ENCODE results near the gene TEP1. TPM values are rescaled to one million over a fixed set of nuclear protein-coding genes. Genes with fewer than 3 reads are reported as not detected.
"Not testable (repeated sequence)": the region's sequence is repeated elsewhere in the genome, so short reads cannot be mapped to it uniquely, and the experiment has no call there.

The TEP1 gene
- total RNA-seq, 1 experiment from 2014 or later = 18.8 TPM

DNA sequence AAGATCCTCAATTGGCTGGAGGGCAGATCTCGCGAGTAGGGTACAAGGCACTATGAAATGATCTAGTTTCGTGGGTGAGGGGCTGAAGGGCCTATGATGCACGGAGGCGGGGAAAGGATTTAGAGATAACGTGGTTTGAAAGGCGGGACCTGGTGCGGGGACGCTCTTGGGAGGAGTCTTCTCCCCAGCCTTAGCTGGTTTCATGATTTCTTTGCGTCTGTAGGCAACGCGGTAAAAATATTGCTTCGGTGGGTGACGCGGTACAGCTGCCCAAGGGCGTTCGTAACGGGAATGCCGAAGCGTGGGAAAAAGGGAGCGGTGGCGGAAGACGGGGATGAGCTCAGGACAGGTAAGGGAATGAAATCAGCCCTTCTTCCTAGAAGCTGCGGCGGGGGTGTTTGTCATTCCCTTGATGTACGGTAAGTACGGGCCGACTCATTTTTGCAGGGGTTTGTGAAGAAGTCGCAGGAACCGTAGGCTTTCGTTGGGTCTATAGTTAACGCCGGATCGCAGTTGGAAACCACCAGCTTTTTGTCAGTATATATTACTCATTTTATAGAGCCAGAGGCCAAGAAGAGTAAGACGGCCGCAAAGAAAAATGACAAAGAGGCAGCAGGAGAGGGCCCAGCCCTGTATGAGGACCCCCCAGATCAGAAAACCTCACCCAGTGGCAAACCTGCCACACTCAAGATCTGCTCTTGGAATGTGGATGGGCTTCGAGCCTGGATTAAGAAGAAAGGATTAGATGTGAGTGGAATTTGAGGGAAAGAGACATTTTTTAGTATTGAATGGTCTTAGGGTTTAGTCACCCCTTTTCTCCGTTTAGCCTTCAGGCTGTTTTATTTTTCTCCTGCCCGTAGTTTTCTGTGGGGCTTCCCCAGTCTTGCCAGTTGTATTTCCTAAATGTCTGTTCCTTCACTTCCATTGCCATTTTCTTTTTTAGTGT lies 42.3 kb upstream of the TEP1 start:
- intact Hi-C loops (cut with micrococcal nuclease; ENCODE audit: unreplicated experiment) = loop anchor here (1.0 to 5.0 kb wide), 5 partner anchors 37 to 1057 kb away; partner anchors contain the start of genes CCNB1IP1, METTL3 and PARP2
- DNase-seq = peak in 1 of 2 experiments; percentile 83
- Mint-ChIP-seq H3K4me1 (ENCODE audit: low read depth, unreplicated experiment) (peaks cover 7% of the 10 kb centered on the region), H3K27me3 (ENCODE audit: insufficient read depth, unreplicated experiment) (no peaks in the 10 kb centered on the region), H3K4me3 (ENCODE audit: unreplicated experiment) (no peak overlapping the region), H3K36me3 (ENCODE audit: insufficient read depth, unreplicated experiment) (peaks cover 37% of the 10 kb centered on the region), H3K9me3 (ENCODE audit: unreplicated experiment) (no peaks in the 10 kb centered on the region), H3K27ac (ENCODE audit: unreplicated experiment) (no peak overlapping the region)
- no peaks in the 10 kb centered on the region for H3K9me3 ChIP-seq
- TF ChIP-seq, protein P1, sequence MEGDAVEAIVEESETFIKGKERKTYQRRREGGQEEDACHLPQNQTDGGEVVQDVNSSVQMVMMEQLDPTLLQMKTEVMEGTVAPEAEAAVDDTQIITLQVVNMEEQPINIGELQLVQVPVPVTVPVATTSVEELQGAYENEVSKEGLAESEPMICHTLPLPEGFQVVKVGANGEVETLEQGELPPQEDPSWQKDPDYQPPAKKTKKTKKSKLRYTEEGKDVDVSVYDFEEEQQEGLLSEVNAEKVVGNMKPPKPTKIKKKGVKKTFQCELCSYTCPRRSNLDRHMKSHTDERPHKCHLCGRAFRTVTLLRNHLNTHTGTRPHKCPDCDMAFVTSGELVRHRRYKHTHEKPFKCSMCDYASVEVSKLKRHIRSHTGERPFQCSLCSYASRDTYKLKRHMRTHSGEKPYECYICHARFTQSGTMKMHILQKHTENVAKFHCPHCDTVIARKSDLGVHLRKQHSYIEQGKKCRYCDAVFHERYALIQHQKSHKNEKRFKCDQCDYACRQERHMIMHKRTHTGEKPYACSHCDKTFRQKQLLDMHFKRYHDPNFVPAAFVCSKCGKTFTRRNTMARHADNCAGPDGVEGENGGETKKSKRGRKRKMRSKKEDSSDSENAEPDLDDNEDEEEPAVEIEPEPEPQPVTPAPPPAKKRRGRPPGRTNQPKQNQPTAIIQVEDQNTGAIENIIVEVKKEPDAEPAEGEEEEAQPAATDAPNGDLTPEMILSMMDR (IDR thresholded peaks at IDR 0.05; ENCODE audit: insufficient read depth in 1 of 2, low read depth in 1 of 2, low read length in 1 of 2, severe bottlenecking in 1 of 2, unreplicated experiment in 1 of 2) = no peak
- H3K36me3 ChIP-seq (ENCODE audit: control insufficient read depth, insufficient read depth, low read length) = peaks cover 7% of the 10 kb centered on the region; the same call in 1 of the 2 replicates
- POLR2A ChIA-PET = interaction anchor here (0.6 to 2.2 kb wide), 14 partner anchors 11 to 1000 kb away, joined by 3 to 26 read pairs (median 5); partner anchors contain the start of genes CHD8, PARP2, PNP and TEP1
- BruUV-seq (replicated peaks) = TSS peak; percentile 85
- H3K4me3 ChIP-seq (ENCODE audit: low read depth, low read length) = peak overlapping the region; percentile 37
- no peaks in the 10 kb centered on the region for H3K27me3 ChIP-seq (replicated peaks; ENCODE audit: control insufficient read depth, insufficient read depth, low read length)
- CTCF ChIA-PET = interaction anchor here (0.6 to 1.0 kb wide), 4 partner anchors 38 to 226 kb away, joined by 3 to 9 read pairs (median 4); no protein-coding TSS in a partner anchor
- peaks cover 7% of the 10 kb centered on the region; the same call in 1 of the 2 replicates for H3K4me1 ChIP-seq

DNA sequence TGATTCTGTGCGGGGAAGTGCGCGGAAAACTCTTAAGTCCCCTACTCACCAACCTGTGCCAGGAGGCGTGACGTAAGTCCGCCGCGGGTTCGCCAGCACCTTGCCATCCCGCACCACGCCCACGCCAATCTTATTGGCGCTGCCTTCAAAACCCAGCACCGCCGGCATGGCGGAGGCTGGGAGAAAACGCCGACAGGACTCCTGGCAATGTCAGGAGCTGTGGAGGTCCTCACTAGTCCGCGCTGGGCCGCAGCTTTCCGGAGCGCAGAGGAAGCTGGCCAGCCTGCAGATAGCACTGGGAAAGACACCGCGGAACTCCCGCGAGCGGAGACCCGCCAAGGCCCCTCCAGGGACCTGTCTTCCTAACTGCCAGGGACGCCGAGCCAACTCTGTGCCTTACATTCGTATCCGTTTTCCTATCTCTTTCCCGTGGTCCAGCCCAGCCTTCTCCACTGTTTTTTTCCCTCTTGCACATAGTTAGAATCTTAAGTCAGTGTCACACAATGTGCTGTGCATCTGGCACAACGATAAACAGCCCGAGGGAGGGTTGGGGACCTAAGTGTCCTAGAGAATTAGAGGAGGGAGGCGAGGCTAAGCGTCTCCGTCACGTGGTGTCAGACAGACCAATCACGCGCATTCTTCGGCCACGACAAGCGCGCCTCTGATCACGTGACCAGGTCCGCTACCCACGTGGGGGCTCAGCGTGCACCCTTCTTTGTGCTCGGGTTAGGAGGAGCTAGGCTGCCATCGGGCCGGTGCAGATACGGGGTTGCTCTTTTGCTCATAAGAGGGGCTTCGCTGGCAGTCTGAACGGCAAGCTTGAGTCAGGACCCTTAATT lies 41.4 kb upstream of the TEP1 start, which contains the start of the genes APEX1 and OSGEP:
Gene APEX1, plus strand, starts transcription at position 711 of the 839 bp plus-strand sequence. CDS start 420 bp downstream, outside the sequence.
Gene OSGEP, minus strand, starts transcription at position 297 of the 839 bp plus-strand sequence. Its CDS starts 129 bp downstream, at position 168.
- intact Hi-C loops (cut with micrococcal nuclease; ENCODE audit: unreplicated experiment) = loop anchor here (1.0 to 5.0 kb wide), 5 partner anchors 36 to 1058 kb away; partner anchors contain the start of genes CCNB1IP1, METTL3 and PARP2
- H3K9me3 Mint-ChIP-seq (ENCODE audit: unreplicated experiment) = no peaks in the 10 kb centered on the region
- Histone ChIP-seq H3K4me3 (ENCODE audit: low read depth, low read length) (peak within 1 kb of the TSS; percentile 63), H3K4me1 (no peaks in the 10 kb centered on the region), H3K9me3 (no peaks in the 10 kb centered on the region), H3K27me3 (replicated peaks; ENCODE audit: control insufficient read depth, insufficient read depth, low read length) (no peaks in the 10 kb centered on the region), H3K36me3 (ENCODE audit: control insufficient read depth, insufficient read depth, low read length) (peaks cover 7% of the 10 kb centered on the region)
- CTCF ChIA-PET = interaction anchor here (0.6 to 1.0 kb wide), 4 partner anchors 37 to 227 kb away, joined by 3 to 9 read pairs (median 4); no protein-coding TSS in a partner anchor
- H3K4me1 Mint-ChIP-seq (ENCODE audit: low read depth, unreplicated experiment) = peaks cover 1% of the 10 kb centered on the region
- POLR2A ChIA-PET = interaction anchor here (0.6 to 2.2 kb wide), 13 partner anchors 10 to 1001 kb away, joined by 3 to 26 read pairs (median 5); partner anchors contain the start of genes CHD8, PARP2, PNP and TEP1
- DNase-seq = peak; percentile 97 to 99
- H3K27ac Mint-ChIP-seq (ENCODE audit: unreplicated experiment) = no peak within 1 kb of the TSS
- H3K4me3 Mint-ChIP-seq (ENCODE audit: unreplicated experiment) = no peak within 1 kb of the TSS
- peaks cover 35% of the 10 kb centered on the region for H3K36me3 Mint-ChIP-seq (ENCODE audit: insufficient read depth, unreplicated experiment)
- TF ChIP-seq, protein P1 (IDR thresholded peaks at IDR 0.05; ENCODE audit: insufficient read depth in 1 of 2, low read depth in 1 of 2, low read length in 1 of 2, severe bottlenecking in 1 of 2, unreplicated experiment in 1 of 2) = no peak
- BruUV-seq (replicated peaks) = no TSS peak
- H3K27me3 Mint-ChIP-seq (ENCODE audit: insufficient read depth, unreplicated experiment) = no peaks in the 10 kb centered on the region

- H3K27me3 Mint-ChIP-seq (ENCODE audit: insufficient read depth, unreplicated experiment); intact Hi-C loops (cut with micrococcal nuclease; ENCODE audit: unreplicated experiment); H3K4me1 Mint-ChIP-seq (ENCODE audit: low read depth, unreplicated experiment); H3K27me3 ChIP-seq (replicated peaks; ENCODE audit: control insufficient read depth, insufficient read depth, low read length); H3K9me3 Mint-ChIP-seq (ENCODE audit: unreplicated experiment); CTCF ChIA-PET; H3K9me3 ChIP-seq; H3K4me3 ChIP-seq (ENCODE audit: low read depth, low read length); DNase-seq; H3K4me1 ChIP-seq; H3K27ac Mint-ChIP-seq (ENCODE audit: unreplicated experiment); H3K36me3 ChIP-seq (ENCODE audit: control insufficient read depth, insufficient read depth, low read length); H3K4me3 Mint-ChIP-seq (ENCODE audit: unreplicated experiment): not testable (repeated sequence)
- BruUV-seq (replicated peaks) = TSS peak; percentile 8
- POLR2A ChIA-PET = interaction anchor here (1.3 kb wide), 1 partner anchor 109 kb away, joined by 4 read pairs; the partner anchor contains the start of gene PARP2
- H3K36me3 Mint-ChIP-seq (ENCODE audit: insufficient read depth, unreplicated experiment) = peaks cover 29% of the 10 kb centered on the region
Observed at GRCh38 chr14:20452831-20453230, 39.5 kb upstream of the TEP1 start.
